Measurements from ENCODE around the gene L3MBTL2. TPM values are rescaled to one million over a fixed set of nuclear protein-coding genes. Genes with fewer than 3 reads are reported as not detected.

L3MBTL2 gene
- total RNA-seq, 1 donor from 2014 or later: 11.8 TPM

- peaks cover 4 to 24% of the 10 kb centered on the region in 2 donors for H3K36me3 ChIP-seq
- H3K27me3 ChIP-seq: no peaks in the 10 kb centered on the region
- H3K4me3 ChIP-seq: no peak overlapping the region
- no peaks in the 10 kb centered on the region for H3K9me3 ChIP-seq
- intact Hi-C loops (cut with DNase I): no loop called here
- H3K27ac ChIP-seq: no peak overlapping the region
- TF ChIP-seq POLR2A (IDR thresholded peaks at IDR 0.05) (no peak), POLR2AphosphoS5 (IDR thresholded peaks at IDR 0.05; ENCODE audit: insufficient read depth in 1 of 2, low read depth in 1 of 2) (peak in 1 of 2 donors; percentile 47)
- H3K4me1 ChIP-seq: peaks cover 7% of the 10 kb centered on the region
- no peak for DNase-seq (ENCODE audit: extremely low spot score in 2 of 2)
Measured at GRCh38 chr22:41181349-41182241, 23.5 kb upstream of the L3MBTL2 start.

GRCh38 chr22:41184679-41185078 lies 20.4 kb upstream of the L3MBTL2 start:
- intact Hi-C loops (cut with DNase I): no loop called here
- no peak for DNase-seq (ENCODE audit: extremely low spot score in 2 of 2)
- peaks cover 7% of the 10 kb centered on the region for H3K4me1 ChIP-seq
- H3K9me3 ChIP-seq: no peaks in the 10 kb centered on the region
- H3K4me3 ChIP-seq: no peak overlapping the region
- no peak overlapping the region for H3K27ac ChIP-seq
- H3K27me3 ChIP-seq: no peaks in the 10 kb centered on the region
- H3K36me3 ChIP-seq: no peaks in the 10 kb centered on the region
- TF ChIP-seq CTCF (IDR thresholded peaks at IDR 0.05): no peak
- TF ChIP-seq POLR2A (IDR thresholded peaks at IDR 0.05): no peak
- no peak for TF ChIP-seq POLR2AphosphoS5 (IDR thresholded peaks at IDR 0.05; ENCODE audit: insufficient read depth in 1 of 2, low read depth in 1 of 2)

GRCh38 chr22:41191467-41191866 lies 13.6 kb upstream of the L3MBTL2 start:
- H3K27me3 ChIP-seq: no peaks in the 10 kb centered on the region
- TF ChIP-seq POLR2AphosphoS5 (IDR thresholded peaks at IDR 0.05; ENCODE audit: insufficient read depth in 1 of 2, low read depth in 1 of 2): no peak
- TF ChIP-seq POLR2A (IDR thresholded peaks at IDR 0.05): no peak
- no peak for TF ChIP-seq CTCF (IDR thresholded peaks at IDR 0.05)
- H3K9me3 ChIP-seq: no peaks in the 10 kb centered on the region
- DNase-seq (ENCODE audit: extremely low spot score in 2 of 2): no peak
- no peak overlapping the region for H3K27ac ChIP-seq
- no peak overlapping the region for H3K4me3 ChIP-seq
- intact Hi-C loops (cut with DNase I): no loop called here
- no peaks in the 10 kb centered on the region for H3K36me3 ChIP-seq
- H3K4me1 ChIP-seq: peaks cover 2% of the 10 kb centered on the region

GRCh38 chr22:41193829-41194228 lies 11.3 kb upstream of the L3MBTL2 start:
- Histone ChIP-seq H3K27me3 (no peaks in the 10 kb centered on the region), H3K27ac (no peak overlapping the region), H3K4me1 (peaks cover 20% of the 10 kb centered on the region), H3K36me3 (no peaks in the 10 kb centered on the region), H3K9me3 (no peaks in the 10 kb centered on the region), H3K4me3 (no peak overlapping the region)
- TF ChIP-seq CTCF (IDR thresholded peaks at IDR 0.05): no peak
- TF ChIP-seq POLR2A (IDR thresholded peaks at IDR 0.05): no peak
- intact Hi-C loops (cut with DNase I): no loop called here
- no peak for DNase-seq (ENCODE audit: extremely low spot score in 2 of 2)

GRCh38 chr22:41197038-41197972 lies 7.8 kb upstream of the L3MBTL2 start:
- no peaks in the 10 kb centered on the region for H3K9me3 ChIP-seq
- H3K27me3 ChIP-seq: no peaks in the 10 kb centered on the region
- no peak for DNase-seq (ENCODE audit: extremely low spot score in 2 of 2)
- intact Hi-C loops (cut with DNase I): no loop called here
- H3K4me1 ChIP-seq: peaks cover 21% of the 10 kb centered on the region
- no peaks in the 10 kb centered on the region for H3K36me3 ChIP-seq
- peak overlapping the region; percentile 78 to 80 for H3K4me3 ChIP-seq
- H3K27ac ChIP-seq: peak overlapping the region; percentile 31
- TF ChIP-seq CTCF (IDR thresholded peaks at IDR 0.05) (peak in 1 of 3 experiments; percentile 19), POLR2A (IDR thresholded peaks at IDR 0.05) (no peak), POLR2AphosphoS5 (IDR thresholded peaks at IDR 0.05; ENCODE audit: insufficient read depth in 1 of 2, low read depth in 1 of 2) (peak in 1 of 2 donors; percentile 50)

Measured in vagina (tissue), 2 donors.